IMR-90 (cell line): Measurements from ENCODE around the gene CNTN5. TPM values are rescaled to one million over a fixed set of nuclear protein-coding genes. Genes with fewer than 3 reads are reported as not detected.

Source experiments
- ATAC-seq: fragments of 200-7000 bp; cut with Tn5 transposase; 2 replicates; pipeline ENCODE4 v1.9.1; 2020; ENCODE audit warnings: low read depth, mild to moderate bottlenecking, moderate library complexity
- BruUV-seq: library from RNA; stranded (reverse); fragments of 400-500 nt; replicated peaks from 2 replicates; lab custom pipeline; 2021; lab: Mats Ljungman, UMichigan
- CTCF ChIA-PET: fragments of 300-600 bp; formaldehyde crosslinking; extraction: SDS; loops from one replicate; lab custom pipeline; 2021; ENCODE audit warnings: antibody characterized with exemption; lab: Yijun Ruan, JAX
- POLR2A ChIA-PET: fragments of 300-600 bp; sonication (Branson Sonifier 250); formaldehyde crosslinking; loops from one replicate; lab custom pipeline; 2022; ENCODE audit warnings: antibody characterized with exemption; ENCODE audit not compliant: unreplicated experiment; lab: Charles Lee
- DNase-seq: peaks from one replicate; pipeline ENCODE4 v3.0.0; 2013
- H2AFZ ChIP-seq: replicated peaks from 2 replicates; pipeline ENCODE3; 2013; ENCODE audit warnings: low read length, mild to moderate bottlenecking; ENCODE audit not compliant: poor library complexity
- H2AK5ac ChIP-seq: 2 replicates; pipeline ENCODE4 v1.6.1; 2013; ENCODE audit warnings: low read depth, low read length, inconsistent platforms
- H2AK9ac ChIP-seq: replicated peaks from 2 replicates; pipeline ENCODE3; 2013; ENCODE audit warnings: mild to moderate bottlenecking, low read depth, low read length, moderate library complexity; ENCODE audit not compliant: poor library complexity
- H2BK120ac ChIP-seq: 2 replicates; pipeline ENCODE4 v1.6.1; 2013; ENCODE audit warnings: low read depth, low read length, inconsistent platforms
- H2BK15ac ChIP-seq: 3 replicates; pipeline ENCODE4 v1.6.1; 2013; ENCODE audit warnings: low read depth, low read length, inconsistent platforms
- H2BK20ac ChIP-seq: 2 replicates; pipeline ENCODE4 v1.6.1; 2013; ENCODE audit warnings: low read depth, mild to moderate bottlenecking, inconsistent platforms, low read length, moderate library complexity
- H2BK5ac ChIP-seq: 2 replicates; pipeline ENCODE4 v1.6.1; 2013; ENCODE audit warnings: mild to moderate bottlenecking, low read depth, low read length, inconsistent platforms; ENCODE audit not compliant: poor library complexity, severe bottlenecking
- H3K14ac ChIP-seq: replicated peaks from 2 replicates; pipeline ENCODE4 v1.6.1; 2013; ENCODE audit warnings: low read depth, low read length, inconsistent platforms
- H3K18ac ChIP-seq: 2 replicates; pipeline ENCODE4 v1.6.1; 2013; ENCODE audit warnings: low read depth, low read length, control low read depth
- H3K23ac ChIP-seq: 2 replicates; pipeline ENCODE4 v1.6.1; 2013; ENCODE audit warnings: low read depth, low read length, inconsistent platforms
- H3K27ac ChIP-seq: 2 replicates; pipeline ENCODE4 v1.5.1; 2013; ENCODE audit warnings: mild to moderate bottlenecking, control low read depth, low read length; ENCODE audit not compliant: insufficient read depth
- H3K27me3 ChIP-seq: 2 replicates; pipeline ENCODE4 v1.6.1; 2013; ENCODE audit warnings: low read length; ENCODE audit not compliant: control insufficient read depth, insufficient read depth
- H3K36me3 ChIP-seq: 2 replicates; pipeline ENCODE4 v1.6.1; 2013; ENCODE audit warnings: low read length, mixed read lengths; ENCODE audit not compliant: control insufficient read depth, insufficient read depth
- H3K4ac ChIP-seq: 2 replicates; pipeline ENCODE4 v1.6.1; 2013; ENCODE audit warnings: low read depth, low read length, inconsistent platforms
- H3K4me1 ChIP-seq: 2 replicates; pipeline ENCODE4 v1.6.1; 2013; ENCODE audit warnings: low read length, mixed read lengths; ENCODE audit not compliant: control insufficient read depth, insufficient read depth
- H3K4me2 ChIP-seq: 2 replicates; pipeline ENCODE4 v1.6.1; 2013; ENCODE audit warnings: low read depth, mild to moderate bottlenecking, control low read depth, low read length, moderate library complexity
- H3K4me3 ChIP-seq: 2 replicates; pipeline ENCODE4 v1.5.1; 2013; ENCODE audit warnings: low read depth, mild to moderate bottlenecking, control low read depth, low read length, moderate library complexity; ENCODE audit not compliant: insufficient read depth
- H3K56ac ChIP-seq: 2 replicates; pipeline ENCODE4 v1.6.1; 2013; ENCODE audit warnings: low read length, inconsistent platforms; ENCODE audit not compliant: insufficient read depth; ENCODE audit errors: extremely low read depth
- H3K79me1 ChIP-seq, 2 experiments: 2 replicates each; pipeline ENCODE4 v1.6.1; 2013; ENCODE audit warnings: low read length in 2 of 2, inconsistent platforms in 1 of 2, low read depth in 1 of 2
- H3K9ac ChIP-seq: 2 replicates; pipeline ENCODE4 v1.6.1; 2013; ENCODE audit warnings: low read depth, low read length, control low read depth
- H3K9me1 ChIP-seq: 2 replicates; pipeline ENCODE4 v1.6.1; 2013; ENCODE audit warnings: low read length, inconsistent platforms; ENCODE audit not compliant: insufficient read depth
- H3K9me3 ChIP-seq: 2 replicates; pipeline ENCODE4 v1.6.1; 2013; ENCODE audit warnings: low read length; ENCODE audit not compliant: control insufficient read depth, insufficient read depth
- H4K20me1 ChIP-seq: 2 replicates; pipeline ENCODE4 v1.6.1; 2013; ENCODE audit warnings: low read length, inconsistent platforms; ENCODE audit not compliant: insufficient read depth
- H4K5ac ChIP-seq: 2 replicates; pipeline ENCODE4 v1.6.1; 2013; ENCODE audit warnings: mild to moderate bottlenecking, low read depth, low read length, control low read depth
- H4K8ac ChIP-seq, 2 experiments: 2 replicates each; pipeline ENCODE4 v1.6.1; 2013; ENCODE audit warnings: low read depth in 2 of 2, low read length in 2 of 2, control low read depth in 1 of 2, inconsistent platforms in 1 of 2
- H4K91ac ChIP-seq: 2 replicates; pipeline ENCODE4 v1.6.1; 2013; ENCODE audit warnings: low read depth, low read length, inconsistent platforms; ENCODE audit not compliant: insufficient read depth
- BHLHE40 ChIP-seq: fragments of 150-350 bp; IDR thresholded peaks from 2 replicates; pipeline ENCODE4 v1.6.1; 2016; ENCODE audit warnings: mild to moderate bottlenecking, low read depth, low read length
- CHD1 ChIP-seq: IDR thresholded peaks from 2 replicates; pipeline ENCODE4 v1.6.1; 2012; ENCODE audit warnings: low read depth, low read length, improper control_type of control experiment
- MXI1 ChIP-seq: IDR thresholded peaks from 2 replicates; pipeline ENCODE4 v1.6.1; 2012; ENCODE audit warnings: low read depth, mild to moderate bottlenecking, low read length, moderate library complexity, borderline replicate concordance
- POLR2A ChIP-seq: IDR thresholded peaks from 2 replicates; pipeline ENCODE4 v1.6.1; 2012; ENCODE audit warnings: mild to moderate bottlenecking, low read depth, low read length
- WGBS, 2 experiments: methylation state at CpG; one replicate each; pipeline versions ENCODE4 v1.1.5 to v1.1.7; 2013; ENCODE audit warnings: missing lambda C conversion rate in 2 of 2; ENCODE audit not compliant: insufficient read length in 1 of 2; ENCODE audit errors: extremely low coverage in 2 of 2; 5-methylcytosine and 5-hydroxymethylcytosine counted together
- dilution Hi-C: fragments of 300-500 bp; cut with HindIII; formaldehyde crosslinking; loops from one replicate; pipeline ENCODE4 v1.14.3; 2018; ENCODE audit warnings: low sequenced_read_pairs; ENCODE audit not compliant: unreplicated experiment
- in situ Hi-C: fragments of 300-500 bp; cut with MboI; formaldehyde crosslinking; loops from 3 replicates; pipeline ENCODE4 v1.14.3; 2019; ENCODE audit warnings: low sequenced_read_pairs, inconsistent platforms, mixed read lengths
- intact Hi-C: fragments of 100-400 bp; cut with micrococcal nuclease; formaldehyde crosslinking; loops from 2 replicates; pipeline ENCODE4 v1.10.0; 2022
- polyA plus RNA-seq, 3 experiments: library from polyadenylated mRNA; depleted of rRNA; stranded (reverse); fragments of >200 nt; gene quantifications; 2 replicates each; pipeline ENCODE4 v1.2.3, GENCODE V29; 2012; ENCODE audit warnings: low replicate concordance in 1 of 3
- total RNA-seq: library from RNA; depleted of rRNA; stranded (reverse); fragments of >200 nt; gene quantifications from 2 replicates; pipeline ENCODE4 v1.2.3, GENCODE V29; 2012
- TF ChIP-seq, protein P1 (sequence below): fragments of 150-350 bp; IDR thresholded peaks from 2 replicates; pipeline ENCODE4 v1.6.1; 2016; ENCODE audit warnings: low read depth, mild to moderate bottlenecking, low read length, moderate library complexity, borderline replicate concordance

CNTN5 gene
- total and polyA plus RNA-seq, 2 of the 4 experiments (the other 2 are of a cell fraction), result not detected

DNA sequence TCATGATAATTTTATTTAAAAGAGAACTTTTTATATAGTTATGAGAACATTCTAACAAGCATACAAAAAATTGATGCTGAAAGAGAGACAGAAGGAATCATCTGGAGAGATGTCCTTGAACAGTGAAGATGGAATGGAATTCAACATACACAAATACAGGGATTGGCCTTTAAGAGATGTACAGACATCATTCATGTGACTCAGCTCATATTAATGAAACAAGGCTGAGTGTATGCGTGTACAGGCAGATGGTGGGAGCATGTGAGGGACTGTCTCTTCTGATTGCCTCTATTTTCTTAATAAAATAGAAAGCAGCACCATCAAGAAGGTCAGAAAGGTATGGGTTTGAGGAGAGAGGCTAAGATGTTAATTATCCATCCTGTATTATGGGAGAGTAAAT lies 793.3 kb downstream of the CNTN5 start:
- no peak overlapping the region for H2BK120ac ChIP-seq
- no peak overlapping the region for H3K18ac ChIP-seq
- H4K8ac ChIP-seq, result no peak overlapping the region
- BruUV-seq, result no TSS peak
- H4K20me1 ChIP-seq, result no peaks in the 10 kb centered on the region
- ATAC-seq, result no peak
- no peaks in the 10 kb centered on the region for H3K79me1 ChIP-seq
- no peak overlapping the region for H4K91ac ChIP-seq
- H3K9me3 ChIP-seq, result no peaks in the 10 kb centered on the region
- H4K5ac ChIP-seq, result no peak overlapping the region
- H3K27ac ChIP-seq, result no peak overlapping the region
- no peak overlapping the region for H3K4me2 ChIP-seq
- no CpG with 5 or more reads among the region's 1 CpG for WGBS, 2 experiments
- TF ChIP-seq, protein P1, sequence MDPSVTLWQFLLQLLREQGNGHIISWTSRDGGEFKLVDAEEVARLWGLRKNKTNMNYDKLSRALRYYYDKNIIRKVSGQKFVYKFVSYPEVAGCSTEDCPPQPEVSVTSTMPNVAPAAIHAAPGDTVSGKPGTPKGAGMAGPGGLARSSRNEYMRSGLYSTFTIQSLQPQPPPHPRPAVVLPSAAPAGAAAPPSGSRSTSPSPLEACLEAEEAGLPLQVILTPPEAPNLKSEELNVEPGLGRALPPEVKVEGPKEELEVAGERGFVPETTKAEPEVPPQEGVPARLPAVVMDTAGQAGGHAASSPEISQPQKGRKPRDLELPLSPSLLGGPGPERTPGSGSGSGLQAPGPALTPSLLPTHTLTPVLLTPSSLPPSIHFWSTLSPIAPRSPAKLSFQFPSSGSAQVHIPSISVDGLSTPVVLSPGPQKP, result no peak
- no peak for TF ChIP-seq MXI1
- TF ChIP-seq POLR2A, result no peak
- TF ChIP-seq CHD1, result no peak
- TF ChIP-seq BHLHE40, result no peak
- in situ Hi-C loops (no loop called here), dilution Hi-C loops (no loop called here), intact Hi-C loops (no loop called here)
- no peak overlapping the region for H2AK9ac ChIP-seq
- ChIA-PET POLR2A (no interaction called here), CTCF (no interaction called here)
- no peaks in the 10 kb centered on the region for H3K27me3 ChIP-seq
- H3K36me3 ChIP-seq, result no peaks in the 10 kb centered on the region
- H3K9me1 ChIP-seq, result no peaks in the 10 kb centered on the region
- H2BK20ac ChIP-seq, result no peak overlapping the region
- no peak overlapping the region for H2AK5ac ChIP-seq
- no peaks in the 10 kb centered on the region for H3K4me1 ChIP-seq
- DNase-seq, result no peak
- H2BK15ac ChIP-seq, result no peak overlapping the region
- H3K9ac ChIP-seq, result no peak overlapping the region
- H3K23ac ChIP-seq, result no peak overlapping the region
- H3K4ac ChIP-seq, result no peak overlapping the region
- H2AFZ ChIP-seq, result no peak overlapping the region
- no peak overlapping the region for H2BK5ac ChIP-seq
- no peak overlapping the region for H3K56ac ChIP-seq
- H3K14ac ChIP-seq, result no peak overlapping the region
- no peak overlapping the region for H3K4me3 ChIP-seq
